ENCODE results near the gene ERN1.
A peak's percentile ranks its signal among the peaks of the same experiment; 100 is the strongest.
"Not testable (repeated sequence)": the region's sequence is repeated elsewhere in the genome, so short reads cannot be mapped to it uniquely, and the experiment has no call there.

Gene ERN1

DNA sequence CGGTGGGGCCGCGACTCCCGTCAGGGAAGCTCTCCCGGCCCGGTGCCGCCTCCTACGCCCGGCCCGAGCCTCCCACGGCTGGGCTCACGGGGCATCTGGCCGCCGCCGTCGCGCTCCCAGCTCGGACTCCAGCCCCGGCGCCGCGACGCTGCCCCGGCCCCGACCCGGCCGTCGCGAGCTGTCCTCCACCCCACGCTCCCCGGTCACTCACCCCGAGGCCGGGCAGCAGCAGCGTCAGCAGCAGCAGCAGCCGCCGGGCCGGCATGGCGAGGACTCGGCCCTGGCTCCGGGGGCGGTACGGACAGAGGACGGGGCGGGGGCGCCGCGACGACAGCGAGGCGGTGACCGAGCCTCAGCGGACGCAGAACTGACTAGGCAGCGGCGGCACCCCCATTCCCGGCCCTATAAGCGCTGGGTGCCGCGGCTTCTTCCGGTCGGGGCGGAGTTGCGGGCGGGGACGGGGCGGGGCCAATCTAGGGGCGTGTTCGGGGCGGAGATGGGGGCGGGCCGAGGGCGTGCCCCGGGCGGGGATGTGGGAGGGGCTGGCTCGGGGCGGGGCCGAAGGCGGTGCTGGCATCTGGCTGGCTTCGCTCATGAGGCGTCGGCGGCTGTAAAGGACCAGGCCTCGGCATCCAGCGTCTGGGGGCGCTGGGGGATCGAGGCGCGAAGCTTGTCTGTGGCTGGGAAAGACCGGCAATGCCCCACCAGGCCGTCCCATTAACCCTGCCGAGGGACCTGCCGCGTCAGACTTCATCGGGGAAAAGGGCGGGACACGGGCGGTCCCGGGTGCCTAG, at the start of gene ERN1:
TSS of gene ERN1 (minus strand) at position 380 of the 794 bp plus-strand sequence. CDS start at position 265, 115 bp downstream.
- Mint-ChIP-seq H3K4me1 (ENCODE audit: low read depth) (peaks cover 50% of the 10 kb centered on the region), H3K27ac (peak within 1 kb of the TSS; percentile 94), H3K36me3 (ENCODE audit: low read depth) (peaks cover 34% of the 10 kb centered on the region)

DNA sequence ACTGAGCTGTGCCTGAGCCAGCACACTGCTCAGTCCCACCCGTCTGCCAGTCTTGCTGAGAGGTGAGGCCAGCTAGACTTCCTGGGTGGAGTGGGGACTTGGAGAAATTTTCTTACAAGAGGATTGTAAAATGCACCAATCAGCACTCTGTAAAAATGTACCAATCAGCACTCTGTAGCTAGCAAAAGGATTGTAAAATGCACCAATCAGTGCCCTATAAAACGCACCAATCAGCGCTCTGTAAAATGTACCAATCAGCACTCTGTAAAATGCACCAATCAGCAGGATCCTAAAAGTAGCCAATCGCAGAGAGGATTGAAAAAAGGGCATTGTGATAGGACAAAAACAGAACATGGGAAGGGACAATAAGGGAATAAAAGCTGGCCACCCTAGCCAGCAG, 49.1 kb upstream of the ERN1 start:
- H3K27ac Mint-ChIP-seq; H3K4me3 Mint-ChIP-seq; H3K4me1 Mint-ChIP-seq (ENCODE audit: low read depth); H3K9me3 Mint-ChIP-seq; H3K27me3 Mint-ChIP-seq (ENCODE audit: low read depth); DNase-seq (ENCODE audit: low spot score): not testable (repeated sequence)
- peaks cover 27% of the 10 kb centered on the region for H3K36me3 Mint-ChIP-seq (ENCODE audit: low read depth)

More for the DNA sequence above, at the start of gene ERN1:
- peak; percentile 92 for DNase-seq (ENCODE audit: low spot score)
- peak within 1 kb of the TSS; percentile 97 for H3K4me3 Mint-ChIP-seq
- H3K9me3 Mint-ChIP-seq: no peaks in the 10 kb centered on the region
- no peaks in the 10 kb centered on the region for H3K27me3 Mint-ChIP-seq (ENCODE audit: low read depth)

DNA sequence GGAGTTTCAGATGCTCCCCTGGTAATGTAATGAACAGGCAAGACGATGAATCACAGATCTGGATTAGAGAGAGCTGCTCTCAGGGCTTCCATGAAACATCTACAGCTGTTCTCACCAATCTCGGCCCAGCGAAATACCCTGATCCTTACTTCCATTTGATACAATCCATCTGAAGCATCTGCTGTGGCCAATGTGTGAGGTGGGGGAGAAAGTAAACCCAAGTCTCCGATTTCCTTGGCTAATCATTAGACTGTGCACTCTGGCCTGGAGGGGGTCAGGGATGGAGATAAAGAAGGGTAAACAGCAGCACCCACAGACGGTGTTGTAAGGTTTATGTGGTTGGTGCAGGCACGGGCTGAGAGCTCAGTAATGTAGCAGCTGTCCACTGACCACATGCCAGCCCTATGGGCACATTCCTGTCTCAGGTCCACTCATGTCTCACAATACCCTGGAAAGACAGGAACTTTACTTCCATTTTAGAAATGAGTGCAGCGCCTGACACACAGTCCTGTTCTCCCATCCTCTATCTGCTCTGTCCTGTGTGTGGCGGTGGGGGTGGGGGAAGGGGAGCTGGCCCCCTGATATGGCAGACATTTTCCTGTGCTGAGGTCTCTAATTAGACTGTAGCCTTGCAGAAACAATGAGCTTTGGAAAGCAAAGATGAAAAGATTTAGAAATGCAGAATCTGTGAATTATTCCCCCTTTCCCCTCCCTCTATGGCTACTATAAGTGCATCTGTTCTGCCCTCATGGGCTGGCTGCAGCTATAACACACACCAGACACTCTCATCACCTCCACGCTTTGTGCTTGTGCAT, 48.3 kb upstream of the ERN1 start:
- no peak overlapping the region for H3K27ac Mint-ChIP-seq

DNA sequence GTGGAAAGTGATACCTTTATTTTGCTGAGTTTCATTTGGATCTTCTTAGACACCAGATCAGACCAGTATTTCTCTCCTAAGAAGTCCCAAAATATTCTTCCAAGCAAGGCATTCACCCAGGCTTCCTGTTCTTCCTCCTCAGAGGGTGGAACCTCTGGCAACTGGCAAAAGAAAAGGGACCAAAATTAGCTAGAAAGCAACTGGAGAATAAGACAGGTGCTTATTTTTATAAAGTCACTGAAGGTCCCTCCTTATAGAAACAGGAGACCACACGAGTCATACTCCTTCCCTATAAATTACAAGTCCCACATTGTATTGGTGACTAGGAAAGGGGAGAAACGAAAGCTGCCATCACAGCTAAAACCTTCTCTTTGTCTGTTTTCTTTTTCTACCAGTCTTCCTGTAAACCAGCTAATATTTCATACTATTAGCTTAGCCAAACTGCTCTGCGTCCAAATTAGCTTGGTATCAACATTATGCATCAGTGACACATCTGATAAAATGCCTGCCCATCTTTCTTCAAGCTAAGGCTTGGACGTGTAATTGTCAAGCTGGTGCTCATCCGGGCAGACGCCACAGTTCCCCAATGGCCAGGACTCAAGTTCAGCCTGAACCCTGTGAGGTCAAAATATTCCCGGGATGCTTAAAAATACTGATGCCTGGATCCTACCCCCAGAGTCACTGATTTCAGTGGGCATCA, 47.5 kb upstream of the ERN1 start:
- no peak for DNase-seq (ENCODE audit: low spot score)
- H3K27ac Mint-ChIP-seq: no peak overlapping the region
- H3K36me3 Mint-ChIP-seq (ENCODE audit: low read depth): peaks cover 25% of the 10 kb centered on the region
- H3K9me3 Mint-ChIP-seq: peaks cover 3% of the 10 kb centered on the region
- peaks cover 2% of the 10 kb centered on the region for H3K4me1 Mint-ChIP-seq (ENCODE audit: low read depth)
- no peaks in the 10 kb centered on the region for H3K27me3 Mint-ChIP-seq (ENCODE audit: low read depth)
- H3K4me3 Mint-ChIP-seq: no peak overlapping the region

More for the DNA sequence above, 48.3 kb upstream of the ERN1 start:
- Mint-ChIP-seq H3K4me1 (ENCODE audit: low read depth) (peaks cover 2% of the 10 kb centered on the region), H3K4me3 (no peak overlapping the region), H3K9me3 (peaks cover 3% of the 10 kb centered on the region), H3K27me3 (ENCODE audit: low read depth) (no peaks in the 10 kb centered on the region), H3K36me3 (ENCODE audit: low read depth) (peaks cover 27% of the 10 kb centered on the region)
- DNase-seq (ENCODE audit: low spot score): no peak

DNA sequence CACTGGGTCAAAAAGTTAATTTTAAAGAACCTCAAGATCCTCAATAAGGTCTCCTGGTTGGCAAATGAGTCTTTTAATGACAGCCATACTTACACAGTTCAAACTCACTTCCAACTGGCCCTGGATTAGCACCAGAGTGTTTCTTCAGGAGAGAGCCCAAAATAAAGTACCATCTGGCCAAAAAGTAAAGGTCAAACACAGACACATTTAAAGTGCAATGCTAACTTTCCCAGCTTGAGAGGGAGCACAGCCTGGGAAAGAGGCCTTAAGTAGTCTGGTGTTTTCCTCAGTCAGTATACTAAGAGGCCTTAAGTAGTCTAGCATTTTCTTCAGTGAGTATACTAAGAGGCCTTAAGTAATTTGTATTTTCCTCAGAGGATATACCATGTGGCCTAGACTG, 46.6 kb upstream of the ERN1 start:
- Mint-ChIP-seq H3K4me3 (no peak overlapping the region), H3K27ac (no peak overlapping the region), H3K4me1 (ENCODE audit: low read depth) (peaks cover 2% of the 10 kb centered on the region)

DNA sequence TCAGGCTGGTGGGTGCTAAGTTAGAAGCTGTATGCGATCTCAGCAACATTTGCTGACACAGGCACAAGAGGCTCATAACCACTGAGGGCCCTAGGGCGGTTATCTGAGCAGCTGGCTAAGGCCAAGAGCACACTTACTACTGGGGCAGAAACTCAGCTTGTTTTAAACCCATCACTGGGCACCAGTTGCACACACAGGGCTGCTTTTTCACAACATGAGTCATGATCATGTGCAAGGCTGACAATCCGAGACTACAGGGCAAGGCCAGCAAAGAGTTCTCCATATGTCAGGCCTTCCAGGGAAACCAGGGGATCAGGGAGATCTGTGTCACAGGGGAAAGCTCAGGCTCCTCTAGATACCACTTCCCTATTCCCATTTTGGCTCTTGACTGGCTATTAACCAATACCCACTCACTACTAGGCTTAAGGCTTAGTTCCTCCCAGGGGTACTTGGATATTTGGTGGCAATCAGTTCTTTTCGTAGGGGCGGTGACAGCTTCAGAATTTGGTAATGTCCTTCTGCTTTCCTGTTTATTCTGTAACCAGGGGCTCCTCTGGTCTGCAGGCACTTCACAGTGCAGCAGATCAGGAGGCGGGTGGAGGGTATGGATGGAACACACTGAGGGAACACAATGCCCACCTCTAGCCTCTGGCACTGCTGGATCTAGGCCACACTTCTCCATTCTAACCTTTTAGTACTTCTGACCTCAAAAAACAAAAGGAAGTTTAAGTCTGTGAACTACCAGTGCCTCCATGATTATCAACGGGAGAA, 44.9 kb upstream of the ERN1 start:
- Mint-ChIP-seq H3K27ac (no peak overlapping the region), H3K4me3 (no peak overlapping the region), H3K36me3 (ENCODE audit: low read depth) (peaks cover 28% of the 10 kb centered on the region), H3K9me3 (peaks cover 3% of the 10 kb centered on the region), H3K4me1 (ENCODE audit: low read depth) (peaks cover 2% of the 10 kb centered on the region), H3K27me3 (ENCODE audit: low read depth) (no peaks in the 10 kb centered on the region)
- no peak for DNase-seq (ENCODE audit: low spot score)

More for the DNA sequence above, 46.6 kb upstream of the ERN1 start:
- peaks cover 3% of the 10 kb centered on the region for H3K9me3 Mint-ChIP-seq
- peaks cover 23% of the 10 kb centered on the region for H3K36me3 Mint-ChIP-seq (ENCODE audit: low read depth)
- no peak for DNase-seq (ENCODE audit: low spot score)
- H3K27me3 Mint-ChIP-seq (ENCODE audit: low read depth): no peaks in the 10 kb centered on the region

DNA sequence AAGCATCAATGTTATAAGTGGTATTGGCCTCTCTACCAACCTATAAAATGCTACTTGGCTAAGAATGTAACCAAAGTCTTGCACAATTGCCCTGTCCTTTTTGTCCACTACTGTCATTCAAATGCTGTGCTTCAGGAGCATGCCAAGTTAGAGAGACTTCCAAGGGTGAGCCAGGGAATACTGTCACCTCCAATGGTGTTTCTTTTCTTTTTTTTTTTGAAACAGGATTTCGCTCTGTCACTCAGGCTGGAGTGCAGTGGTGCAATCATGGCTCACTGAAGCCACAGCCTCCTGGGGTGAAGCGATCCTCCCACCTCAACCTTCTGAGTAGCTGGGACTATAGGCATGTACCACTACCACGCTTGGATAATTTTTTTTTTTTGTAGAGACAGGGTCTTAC, 43.7 kb upstream of the ERN1 start:
- DNase-seq (ENCODE audit: low spot score): no peak
- Mint-ChIP-seq H3K36me3 (ENCODE audit: low read depth) (peaks cover 24% of the 10 kb centered on the region), H3K4me3 (no peak overlapping the region), H3K27me3 (ENCODE audit: low read depth) (no peaks in the 10 kb centered on the region), H3K4me1 (ENCODE audit: low read depth) (no peaks in the 10 kb centered on the region), H3K9me3 (no peaks in the 10 kb centered on the region), H3K27ac (no peak overlapping the region)

DNA sequence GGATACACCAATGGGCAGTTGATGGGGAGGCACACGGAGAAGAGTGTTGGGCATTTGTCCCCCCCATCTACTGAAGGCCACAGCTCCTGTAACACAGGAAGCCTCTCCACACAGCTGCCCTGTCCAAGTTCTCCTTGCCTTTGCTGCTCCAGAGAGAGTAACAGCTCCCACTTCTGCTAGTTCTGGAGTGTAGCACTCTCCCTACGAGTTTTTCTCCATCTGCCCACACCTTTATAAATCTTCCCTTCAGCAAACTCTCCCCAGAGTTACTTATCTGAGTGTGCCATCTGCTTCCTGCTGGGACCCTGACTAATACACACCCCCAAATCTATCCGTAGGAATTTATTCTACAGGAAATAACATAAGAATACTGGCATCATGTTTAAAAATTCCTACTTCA, 42.6 kb upstream of the ERN1 start:
- H3K4me3 Mint-ChIP-seq: no peak overlapping the region
- H3K27me3 Mint-ChIP-seq (ENCODE audit: low read depth): no peaks in the 10 kb centered on the region
- no peak overlapping the region for H3K27ac Mint-ChIP-seq
- H3K4me1 Mint-ChIP-seq (ENCODE audit: low read depth): no peaks in the 10 kb centered on the region
- peaks cover 21% of the 10 kb centered on the region for H3K36me3 Mint-ChIP-seq (ENCODE audit: low read depth)
- no peaks in the 10 kb centered on the region for H3K9me3 Mint-ChIP-seq
- no peak for DNase-seq (ENCODE audit: low spot score)

DNA sequence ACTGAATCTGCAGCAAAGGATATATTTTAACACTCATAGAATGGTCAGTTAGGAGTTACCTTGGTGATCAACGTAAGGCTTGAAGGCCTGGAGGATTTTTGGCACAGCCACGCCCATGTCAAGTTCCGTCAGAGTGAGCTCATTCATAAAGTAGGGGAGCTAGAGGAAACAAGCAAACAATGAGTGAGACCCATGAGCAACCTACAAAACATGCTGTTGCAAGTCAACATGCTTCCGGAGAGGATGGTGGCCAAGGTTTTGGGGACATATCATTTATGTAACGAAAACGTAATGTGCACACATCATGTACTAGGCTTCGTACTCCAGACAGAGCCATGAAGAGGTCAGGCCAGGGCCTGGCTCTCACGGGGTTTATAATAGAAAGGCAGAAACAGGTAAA, 41.1 kb upstream of the ERN1 start:
- H3K4me3 Mint-ChIP-seq: no peak overlapping the region
- H3K36me3 Mint-ChIP-seq (ENCODE audit: low read depth): peaks cover 21% of the 10 kb centered on the region
- DNase-seq (ENCODE audit: low spot score): no peak

DNA sequence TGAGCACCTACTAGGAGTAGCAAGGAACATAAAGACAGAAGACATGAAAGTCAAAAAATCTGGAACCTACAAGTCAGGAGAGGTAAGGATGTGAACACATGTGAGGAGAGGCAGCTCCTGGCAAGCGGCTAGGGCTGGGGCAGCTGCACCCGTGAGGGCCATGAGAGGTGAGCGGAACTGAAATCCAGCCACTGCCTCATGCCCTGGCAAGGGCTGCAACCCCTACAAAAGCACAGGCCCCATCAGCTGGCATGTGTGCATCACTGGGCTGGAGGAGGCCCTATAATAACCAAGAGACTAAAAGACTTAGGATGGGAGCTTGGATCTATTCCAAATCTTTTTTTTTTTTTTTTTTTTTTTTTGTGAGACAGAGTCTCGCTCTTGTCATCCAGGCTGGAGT, 40.3 kb upstream of the ERN1 start:
- Mint-ChIP-seq H3K9me3 (no peaks in the 10 kb centered on the region), H3K4me1 (ENCODE audit: low read depth) (no peaks in the 10 kb centered on the region), H3K36me3 (ENCODE audit: low read depth) (peaks cover 21% of the 10 kb centered on the region), H3K27ac (no peak overlapping the region), H3K4me3 (no peak overlapping the region), H3K27me3 (ENCODE audit: low read depth) (no peaks in the 10 kb centered on the region)
- no peak for DNase-seq (ENCODE audit: low spot score)

More for the DNA sequence above, 41.1 kb upstream of the ERN1 start:
- Mint-ChIP-seq H3K27me3 (ENCODE audit: low read depth) (no peaks in the 10 kb centered on the region), H3K4me1 (ENCODE audit: low read depth) (no peaks in the 10 kb centered on the region), H3K27ac (no peak overlapping the region), H3K9me3 (no peaks in the 10 kb centered on the region)

DNA sequence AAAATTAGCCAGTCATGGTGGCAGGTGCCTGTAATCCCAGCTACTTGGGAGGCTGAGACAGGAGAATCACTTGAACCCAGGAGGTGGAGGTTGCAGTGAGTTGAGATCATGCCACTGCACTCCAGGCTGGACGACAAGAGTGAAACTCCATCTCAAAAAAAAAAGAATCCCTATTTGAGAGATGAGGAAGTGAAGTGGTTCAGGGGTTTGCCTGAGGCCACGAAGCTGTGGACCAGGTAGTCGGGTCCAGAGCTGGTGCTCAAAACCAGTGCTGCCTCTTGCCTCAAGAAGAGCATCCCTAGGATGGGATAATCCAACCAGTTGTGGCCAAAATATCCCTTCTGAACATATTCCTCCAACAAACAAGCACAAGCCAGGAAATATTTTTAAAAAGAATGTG, 37.7 kb upstream of the ERN1 start:
- not testable (repeated sequence) for H3K27me3 Mint-ChIP-seq (ENCODE audit: low read depth); H3K4me3 Mint-ChIP-seq; H3K4me1 Mint-ChIP-seq (ENCODE audit: low read depth); DNase-seq (ENCODE audit: low spot score); H3K27ac Mint-ChIP-seq; H3K9me3 Mint-ChIP-seq
- H3K36me3 Mint-ChIP-seq (ENCODE audit: low read depth): peaks cover 21% of the 10 kb centered on the region

DNA sequence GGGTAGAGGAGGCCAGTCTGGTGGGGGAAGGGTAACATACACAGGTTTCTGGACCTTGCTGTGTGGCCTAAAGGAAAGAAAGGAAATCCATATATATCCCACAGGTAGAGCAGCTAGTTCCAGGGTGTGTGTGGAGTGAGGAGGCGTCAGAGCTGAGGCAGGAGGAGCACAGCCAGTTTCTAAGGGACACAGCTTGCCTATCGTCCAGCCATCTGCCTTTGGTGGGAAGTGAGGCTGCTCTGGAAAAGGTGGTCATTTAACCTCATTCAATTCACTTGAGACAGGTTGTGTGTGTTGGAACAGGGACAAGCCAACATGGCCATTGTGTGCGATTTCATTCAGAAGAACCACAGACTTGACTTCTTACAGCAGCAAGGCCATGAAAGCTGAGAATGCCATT, 36.9 kb upstream of the ERN1 start:
- H3K9me3 Mint-ChIP-seq: no peaks in the 10 kb centered on the region

DNA sequence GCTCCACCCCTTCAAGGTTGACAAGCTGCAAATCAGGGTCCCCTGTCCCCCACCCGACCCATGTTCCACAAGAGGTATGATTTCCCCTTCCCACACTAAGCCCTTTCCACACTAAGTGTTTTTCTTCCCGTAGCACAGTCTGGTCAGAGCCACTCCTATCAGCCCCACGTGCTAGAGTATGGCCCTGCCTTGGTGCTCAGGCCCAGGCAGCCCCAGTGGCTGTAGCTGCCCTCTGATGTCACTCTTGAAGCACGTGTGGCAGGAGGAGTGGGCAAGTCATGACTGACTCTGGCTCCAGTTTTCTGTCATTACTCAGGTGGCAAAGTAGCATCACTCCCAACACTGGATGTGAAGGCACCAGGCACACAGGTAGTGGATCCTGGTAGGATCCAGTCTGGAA, 35.4 kb upstream of the ERN1 start:
- H3K36me3 Mint-ChIP-seq (ENCODE audit: low read depth): peaks cover 8% of the 10 kb centered on the region
- DNase-seq (ENCODE audit: low spot score): no peak
- H3K4me3 Mint-ChIP-seq: no peak overlapping the region
- H3K27me3 Mint-ChIP-seq (ENCODE audit: low read depth): no peaks in the 10 kb centered on the region
- no peaks in the 10 kb centered on the region for H3K4me1 Mint-ChIP-seq (ENCODE audit: low read depth)
- no peak overlapping the region for H3K27ac Mint-ChIP-seq
- H3K9me3 Mint-ChIP-seq: no peaks in the 10 kb centered on the region

More for the DNA sequence above, 36.9 kb upstream of the ERN1 start:
- H3K36me3 Mint-ChIP-seq (ENCODE audit: low read depth): peaks cover 16% of the 10 kb centered on the region
- no peak for DNase-seq (ENCODE audit: low spot score)
- no peak overlapping the region for H3K27ac Mint-ChIP-seq
- H3K4me3 Mint-ChIP-seq: no peak overlapping the region
- no peaks in the 10 kb centered on the region for H3K4me1 Mint-ChIP-seq (ENCODE audit: low read depth)
- H3K27me3 Mint-ChIP-seq (ENCODE audit: low read depth): no peaks in the 10 kb centered on the region
